ENCODE results near the gene TP63.

Gene TP63

DNA sequence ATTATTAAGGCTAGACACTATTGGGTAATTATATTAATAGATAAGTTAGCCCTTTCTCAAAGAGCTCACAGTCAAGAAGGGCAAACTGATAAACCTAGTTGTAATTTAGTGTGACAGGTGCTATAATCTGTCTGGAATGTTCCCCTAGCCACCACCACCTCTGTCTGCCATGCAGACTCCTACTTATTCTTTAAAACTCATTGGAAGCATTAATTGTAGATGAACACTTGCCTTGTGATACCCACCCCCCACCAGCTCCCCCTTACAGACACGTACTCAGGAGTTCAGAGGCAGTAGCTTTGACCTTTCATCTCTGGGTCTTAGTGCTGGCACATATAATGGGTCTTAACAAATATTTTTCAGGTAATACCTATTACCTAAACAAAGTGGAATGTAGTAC is 195.9 kb downstream of the TP63 start:
- no peak for DNase-seq

DNA sequence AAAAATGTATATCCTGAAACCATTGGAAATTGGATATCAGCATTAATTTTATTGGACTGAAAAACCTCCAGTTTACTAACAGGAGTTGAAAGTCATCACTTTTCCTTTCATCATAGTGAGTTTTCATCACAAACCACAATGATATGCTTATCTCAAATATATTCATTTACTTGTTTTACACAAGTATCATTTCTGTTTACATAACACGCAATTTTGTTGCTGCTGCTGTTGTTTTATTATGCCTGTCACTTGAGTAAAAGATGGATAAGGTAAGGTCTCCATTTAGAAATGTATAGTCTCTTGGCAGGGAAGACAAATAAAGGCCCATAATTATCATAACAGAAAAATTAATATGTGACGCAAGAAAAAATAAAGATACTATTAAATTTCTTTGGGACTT is 199.2 kb downstream of the TP63 start:
- no peak for DNase-seq

DNA sequence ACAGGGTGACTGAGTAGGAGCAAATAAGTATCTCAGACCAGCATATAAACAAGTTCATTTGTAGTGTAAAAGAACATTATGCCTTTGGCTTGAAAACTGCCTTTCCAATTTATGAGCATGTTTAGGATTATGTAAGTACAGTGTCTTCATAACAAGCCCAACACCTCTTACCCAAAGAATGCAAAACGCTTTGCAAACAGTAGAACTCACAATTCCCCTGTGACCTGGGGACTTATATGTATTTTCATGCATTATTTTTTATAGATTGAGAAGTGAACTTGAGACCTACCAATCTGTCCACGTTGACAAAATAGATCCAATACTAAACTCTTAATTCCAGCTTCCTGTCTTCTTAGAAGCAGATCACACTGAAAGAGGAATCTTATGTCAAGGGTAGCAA is 202.1 kb downstream of the TP63 start:
- no peak for DNase-seq

DNA sequence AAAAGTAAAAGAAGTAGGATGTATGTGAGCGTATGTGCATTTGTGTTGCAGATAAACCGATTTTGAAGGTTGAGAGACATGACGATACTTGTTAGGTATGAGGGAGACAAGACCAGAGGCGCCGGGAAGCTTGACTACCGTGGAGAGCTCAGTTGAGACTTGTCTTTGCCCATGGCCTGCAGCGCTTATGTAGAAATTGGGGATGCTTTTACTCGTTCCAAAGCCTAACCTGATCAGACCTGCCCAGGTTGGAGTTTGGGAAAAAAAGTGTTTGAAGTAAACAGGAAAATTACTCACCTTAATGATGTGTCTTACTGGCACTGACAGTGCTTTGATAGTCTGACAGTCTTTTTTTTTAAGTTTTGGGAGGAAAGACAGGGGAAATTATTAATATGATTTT is 202.8 kb downstream of the TP63 start:
- DNase-seq, result no peak

DNA sequence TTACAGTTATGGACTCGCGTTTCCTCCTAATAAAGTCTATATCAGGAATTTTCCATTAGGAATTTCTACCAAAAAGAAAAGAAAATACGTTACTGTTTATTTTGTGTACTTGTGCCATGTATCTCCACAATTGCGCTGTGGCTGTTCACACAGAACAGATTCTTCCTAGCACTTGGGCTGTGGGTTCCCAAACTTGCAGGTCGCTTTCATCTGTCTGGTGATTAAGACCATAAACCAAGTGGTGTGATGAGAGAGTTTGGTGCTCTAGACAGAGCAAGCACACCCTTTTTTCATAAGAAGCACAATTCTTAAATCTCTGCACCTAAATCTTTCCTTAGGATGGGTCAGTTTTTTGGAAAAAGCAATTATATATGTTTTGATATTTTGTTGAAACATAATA is 203.3 kb downstream of the TP63 start:
- DNase-seq, result no peak

DNA sequence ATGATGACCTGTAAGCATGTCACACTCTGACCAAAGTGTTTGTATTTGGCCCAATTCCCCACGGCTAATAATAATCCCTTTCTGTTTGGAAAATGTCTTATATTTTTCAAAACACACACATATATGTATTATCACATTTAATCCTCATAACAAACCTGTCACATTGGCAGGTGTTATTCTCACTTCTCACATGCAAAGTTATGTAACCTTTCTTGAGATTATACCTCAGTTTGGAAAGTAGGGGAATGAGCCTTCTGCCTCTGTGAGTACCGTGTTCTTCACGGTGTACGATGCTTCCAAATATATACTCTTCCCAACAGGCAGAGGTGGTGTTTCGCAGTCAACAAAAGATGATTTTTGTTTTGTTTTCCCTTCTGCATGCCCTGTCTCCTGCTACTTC is 205.6 kb downstream of the TP63 start:
- DNase-seq, result no peak

DNA sequence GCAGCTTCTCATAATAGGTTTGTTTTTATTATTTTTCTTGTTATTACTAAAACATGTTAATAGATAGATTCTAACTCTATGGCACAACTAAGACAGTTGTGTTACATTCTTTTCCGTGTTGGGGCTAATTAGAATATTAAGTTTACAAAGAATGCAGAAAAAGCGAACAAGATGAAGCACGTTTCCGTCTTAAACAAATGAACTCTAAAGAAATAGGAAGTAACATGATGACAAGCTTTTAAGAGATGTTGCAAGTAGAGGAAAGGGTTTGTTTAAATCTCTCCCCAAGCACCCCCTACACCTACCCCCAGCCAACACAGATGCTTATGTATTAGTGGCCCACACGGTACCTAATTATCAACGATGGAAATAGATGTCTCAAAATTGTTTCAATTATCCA is 207.1 kb downstream of the TP63 start:
- no peak for DNase-seq

DNA sequence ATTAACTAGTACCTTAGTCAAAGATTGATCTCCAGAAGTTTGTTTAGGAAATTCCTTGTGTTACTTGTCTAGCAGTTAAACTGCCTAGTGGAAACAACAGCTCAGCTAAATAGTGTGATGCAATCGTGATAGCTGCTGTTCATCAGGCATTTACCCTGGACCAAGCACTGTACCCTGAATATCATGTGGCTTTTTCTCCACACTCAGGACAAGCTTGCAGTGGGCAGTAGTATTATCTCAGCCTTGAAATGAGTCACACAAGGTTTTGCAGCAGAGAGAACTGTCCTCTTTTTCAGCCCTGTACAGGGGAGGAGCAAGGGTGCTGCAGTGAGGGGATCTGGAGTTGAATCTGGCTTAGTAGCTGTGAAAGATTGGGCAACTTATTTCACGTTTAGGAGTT is 208.4 kb downstream of the TP63 start:
- no peak for DNase-seq

DNA sequence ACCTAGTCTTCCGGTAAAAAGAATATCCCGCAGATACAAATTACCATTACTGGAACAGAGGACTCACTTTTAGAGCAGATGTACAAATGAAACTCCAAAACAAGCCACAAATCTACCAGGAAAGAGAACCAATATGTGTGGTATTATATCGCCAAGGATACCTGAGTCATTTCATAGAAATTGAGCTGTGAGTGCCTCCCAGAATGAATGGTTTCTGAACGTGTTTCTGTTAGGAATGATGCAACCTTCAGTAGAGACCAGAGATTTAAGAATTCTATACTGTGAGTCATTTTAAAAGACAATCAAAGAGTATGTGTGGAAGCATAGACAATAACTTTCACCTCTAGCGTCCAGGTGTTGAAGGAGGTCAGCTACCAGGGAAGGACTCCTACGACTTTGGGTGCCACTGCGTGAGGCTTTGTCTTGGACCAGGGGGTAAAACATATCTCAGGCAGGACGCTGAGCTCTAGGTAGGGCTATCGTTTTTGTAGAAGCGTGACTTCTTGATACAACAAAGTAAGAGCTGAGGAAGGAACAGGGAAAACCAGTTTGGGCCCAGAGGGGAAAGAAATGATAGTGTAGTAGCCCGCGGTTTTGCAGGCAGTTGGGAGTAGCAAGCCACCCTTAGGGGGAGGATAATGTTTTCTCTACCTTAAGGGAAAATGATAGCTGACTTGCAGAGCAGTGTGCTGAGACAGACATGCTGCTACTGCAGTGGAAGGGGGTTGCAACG is 210.4 kb downstream of the TP63 start:
- no peak for DNase-seq

DNA sequence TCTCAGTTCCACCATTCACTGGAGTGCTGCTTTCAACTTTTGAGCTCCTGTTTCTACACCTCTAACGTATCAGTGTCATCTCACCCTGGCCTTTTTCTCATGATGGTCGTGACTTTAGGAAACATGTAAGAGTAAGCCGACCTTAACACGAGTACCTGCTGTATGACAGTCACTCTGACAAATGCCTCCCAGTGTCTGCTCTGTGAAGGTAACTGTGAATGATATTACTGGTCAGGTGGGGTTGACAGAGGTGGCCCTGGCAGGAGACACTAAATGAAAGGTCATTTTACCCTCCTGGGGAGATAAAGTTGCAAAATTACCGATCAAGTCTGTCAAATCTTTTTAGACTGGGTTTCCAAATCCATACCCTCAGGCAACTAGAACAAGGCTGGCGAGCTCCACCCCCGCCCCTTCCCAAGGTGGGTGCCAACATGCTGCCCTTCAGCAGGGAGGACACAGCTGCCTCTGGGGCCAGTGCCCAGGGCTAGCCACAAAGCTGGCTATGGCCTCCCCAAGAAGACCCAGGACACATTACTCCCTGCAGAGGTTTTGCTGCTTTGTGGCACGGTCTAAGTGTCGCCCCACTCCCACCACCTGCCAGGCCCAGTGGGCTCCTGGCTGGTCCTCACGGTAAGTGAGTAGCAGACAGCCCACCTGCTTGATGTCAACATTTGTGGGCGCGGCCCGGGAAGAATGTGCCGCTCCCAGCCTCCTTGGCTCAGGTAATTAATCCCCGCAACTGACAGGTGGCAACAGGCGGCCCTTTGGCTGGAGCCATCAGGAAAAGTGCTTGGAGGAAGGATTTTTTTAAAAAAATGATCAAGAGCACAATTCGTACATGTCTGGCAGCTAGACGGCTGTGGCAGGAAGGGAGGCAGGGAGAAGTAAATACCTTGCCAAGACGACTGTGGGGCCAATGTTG is 211.8 kb downstream of the TP63 start:
- no peak for DNase-seq

DNA sequence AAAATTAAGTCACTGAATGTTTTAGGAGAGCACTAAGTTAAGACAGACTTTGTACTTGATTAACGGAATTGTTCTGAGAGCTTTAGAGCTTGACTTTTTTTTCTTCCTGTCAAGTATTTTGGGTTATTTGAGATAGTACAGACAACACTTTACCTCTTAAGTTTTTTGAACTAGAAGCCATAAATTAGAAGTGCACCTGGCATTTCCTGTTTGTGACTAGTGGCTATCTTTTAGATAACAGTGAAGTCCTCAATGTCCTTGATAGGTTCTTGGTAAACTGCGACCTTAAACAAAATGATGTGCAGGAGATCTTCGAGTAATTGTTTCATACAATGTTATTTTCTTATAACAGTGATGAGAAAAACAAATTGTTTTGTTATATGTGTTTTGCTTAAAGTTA is 213.9 kb downstream of the TP63 start:
- DNase-seq, result no peak

DNA sequence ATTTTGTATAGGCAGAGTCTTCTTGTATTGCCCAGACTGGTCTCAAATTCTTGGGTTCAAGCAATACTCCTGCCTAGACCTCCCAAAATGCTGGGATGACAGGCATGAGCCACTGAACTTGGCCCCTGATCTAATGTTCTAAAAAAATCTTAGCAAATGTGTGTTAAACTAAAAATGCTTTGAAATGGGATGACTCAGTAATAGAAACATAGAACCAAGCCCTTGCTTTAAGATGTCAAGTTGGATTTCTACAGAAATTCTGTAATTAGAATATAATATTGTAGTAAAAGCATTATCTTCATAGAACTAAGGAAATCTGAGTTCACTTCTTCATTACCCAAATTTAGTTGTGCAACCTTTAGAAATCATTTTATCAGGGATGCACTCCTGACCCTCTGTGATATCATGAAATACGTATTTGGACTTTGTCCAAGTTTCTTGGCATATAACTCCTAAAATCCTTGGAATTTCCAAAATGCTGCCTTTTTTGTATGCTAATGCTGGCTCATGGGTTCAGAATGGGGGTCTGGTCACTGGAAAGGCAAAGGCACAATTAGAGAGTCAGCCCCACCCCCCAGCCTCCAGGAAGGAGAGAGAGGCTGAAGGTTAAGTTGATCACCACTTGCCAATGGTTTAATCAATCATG is 217.3 kb downstream of the TP63 start:
- no peak for DNase-seq

DNA sequence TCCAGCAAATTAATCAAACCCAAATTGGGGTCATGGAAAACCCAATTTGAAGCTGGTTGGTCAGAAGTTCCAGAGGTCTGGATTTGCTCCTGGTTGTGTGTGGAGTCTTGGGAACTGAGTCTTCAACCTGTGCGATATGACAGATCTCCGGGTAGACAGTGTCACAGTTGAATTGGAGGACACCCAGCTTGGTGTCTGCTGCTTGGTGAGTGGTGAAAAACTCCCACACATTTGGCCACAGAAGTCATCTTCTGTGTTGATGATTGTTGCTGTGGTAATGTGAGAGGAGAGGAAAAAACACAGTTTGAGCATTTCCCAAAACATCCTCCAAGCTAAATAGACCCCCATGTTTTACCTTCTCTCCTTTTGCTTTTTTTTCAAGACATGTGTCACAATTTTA is 218.1 kb downstream of the TP63 start:
- DNase-seq, result no peak

DNA sequence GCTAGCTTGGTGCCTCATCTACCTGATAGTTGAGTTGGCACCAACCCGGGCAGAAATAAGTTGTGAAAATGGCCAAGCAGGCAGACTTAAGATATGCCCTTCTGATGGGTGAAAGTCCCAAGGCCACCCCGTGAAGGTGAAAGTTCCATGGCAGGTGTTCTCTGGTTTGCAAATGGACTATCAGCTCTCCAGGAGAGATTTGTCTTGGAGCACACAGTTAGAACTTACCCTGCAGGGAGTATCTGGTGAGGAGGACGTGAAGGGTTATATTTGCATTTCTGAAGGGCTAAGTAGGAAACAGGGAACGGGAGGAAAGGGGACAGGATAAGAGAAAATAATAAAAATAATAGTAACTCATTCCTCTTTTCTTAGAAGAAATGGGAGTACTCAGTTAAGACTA is 220.5 kb downstream of the TP63 start:
- DNase-seq, result no peak

DNA sequence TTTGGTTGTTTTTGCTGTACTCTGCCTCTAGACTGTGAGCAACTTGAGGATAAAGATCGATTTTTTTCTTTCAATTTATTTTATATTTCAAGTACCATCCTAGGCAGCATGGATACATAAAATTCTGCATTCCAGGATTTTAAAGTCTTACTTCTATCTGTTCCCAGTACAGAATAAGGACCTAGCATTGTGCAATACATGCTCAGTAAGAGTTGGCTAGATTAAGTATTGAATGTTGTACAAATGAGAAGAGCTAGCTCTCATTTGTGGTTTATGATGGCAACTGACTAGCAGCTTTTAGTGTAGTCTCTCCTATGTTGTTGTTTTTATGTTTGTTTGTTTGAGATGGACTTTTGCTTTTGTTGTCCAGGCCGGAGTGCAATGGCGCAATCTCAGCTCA is 222.7 kb downstream of the TP63 start:
- no peak for DNase-seq

DNA sequence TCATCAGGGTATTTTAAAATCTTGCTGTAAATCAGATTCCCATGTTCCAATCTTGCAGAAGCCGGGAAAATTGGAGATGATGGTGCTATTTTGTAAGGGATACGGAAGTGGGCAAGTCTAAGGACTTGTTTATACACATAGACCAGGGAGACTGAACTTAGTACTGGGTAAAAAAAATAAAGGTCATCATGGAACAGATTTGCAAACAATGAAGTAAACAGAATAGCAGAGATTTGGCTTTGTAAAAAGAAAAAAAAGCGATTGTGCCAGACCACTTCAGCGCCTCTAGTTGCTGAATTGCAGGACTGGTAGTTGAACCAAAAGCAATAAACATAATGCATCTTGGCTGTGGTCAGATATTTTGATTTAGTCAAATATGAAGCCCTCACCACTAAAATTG is 229.1 kb downstream of the TP63 start:
- DNase-seq, result no peak

DNA sequence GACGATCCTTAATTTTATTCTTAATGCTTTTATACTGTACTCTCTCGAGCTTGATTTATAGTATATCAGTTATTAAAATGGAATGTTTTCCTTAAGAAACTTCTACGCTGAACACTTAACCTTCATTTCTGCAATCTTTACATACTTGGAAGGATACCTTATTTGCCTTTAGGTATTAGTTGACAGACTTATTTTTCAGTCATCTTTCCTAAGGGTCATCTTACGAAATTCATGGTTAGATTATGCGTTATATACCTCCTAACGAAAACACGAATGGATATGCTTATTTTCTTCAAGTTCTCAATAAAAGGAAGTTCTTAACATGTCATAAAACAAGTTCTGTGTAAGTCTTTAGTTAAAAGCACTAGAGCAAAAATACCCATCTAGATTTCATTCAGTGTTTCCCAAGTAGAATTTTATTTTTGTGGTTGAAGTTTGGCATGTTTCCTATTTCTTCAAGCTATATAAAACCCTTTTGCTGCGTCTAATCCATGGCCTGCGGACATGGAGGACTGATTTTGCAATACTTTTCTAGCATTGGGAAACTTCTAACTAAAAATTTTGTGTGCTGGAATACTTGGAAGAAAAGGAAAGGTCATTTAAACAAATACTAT is 231.3 kb downstream of the TP63 start:
- no peak for DNase-seq

DNA sequence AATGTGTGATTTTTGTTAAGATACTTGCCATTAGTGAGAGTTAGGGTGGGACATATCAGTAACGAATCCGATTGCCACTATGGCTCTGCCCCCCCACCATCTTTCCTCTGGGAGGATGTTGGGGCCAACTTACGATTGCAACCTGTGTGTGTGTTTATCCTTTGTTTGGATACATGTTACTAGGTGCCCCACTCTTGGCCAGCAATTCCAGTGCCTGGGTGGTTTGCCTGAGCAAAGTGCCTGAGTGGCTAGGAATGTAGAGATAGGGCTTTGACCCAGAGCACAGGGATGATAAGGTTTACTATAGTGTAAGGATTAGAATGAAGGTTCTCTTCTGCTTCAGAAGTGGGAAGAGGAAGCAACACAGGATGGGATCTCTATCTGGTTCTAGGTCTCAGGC is 231.8 kb downstream of the TP63 start:
- DNase-seq, result no peak

DNA sequence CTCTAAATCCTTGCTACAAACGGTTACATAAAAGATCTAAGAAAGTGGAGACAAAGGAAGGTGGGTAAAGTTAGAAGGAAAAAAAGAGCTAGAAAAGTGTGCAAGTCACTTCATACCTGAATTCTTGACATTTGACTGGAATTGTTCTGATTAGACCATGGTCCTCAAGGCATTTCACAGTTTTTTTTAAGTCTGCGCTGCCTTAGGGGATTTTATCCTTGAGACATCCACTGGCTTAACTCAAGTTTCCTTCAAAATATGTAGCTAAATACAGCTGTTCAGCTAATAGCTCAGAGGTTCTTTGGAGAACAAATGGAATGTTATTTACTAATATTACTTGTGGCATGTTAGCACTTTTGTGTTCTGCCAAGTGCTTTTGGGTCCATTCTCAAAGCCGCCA is 236.9 kb downstream of the TP63 start:
- no peak for DNase-seq

DNA sequence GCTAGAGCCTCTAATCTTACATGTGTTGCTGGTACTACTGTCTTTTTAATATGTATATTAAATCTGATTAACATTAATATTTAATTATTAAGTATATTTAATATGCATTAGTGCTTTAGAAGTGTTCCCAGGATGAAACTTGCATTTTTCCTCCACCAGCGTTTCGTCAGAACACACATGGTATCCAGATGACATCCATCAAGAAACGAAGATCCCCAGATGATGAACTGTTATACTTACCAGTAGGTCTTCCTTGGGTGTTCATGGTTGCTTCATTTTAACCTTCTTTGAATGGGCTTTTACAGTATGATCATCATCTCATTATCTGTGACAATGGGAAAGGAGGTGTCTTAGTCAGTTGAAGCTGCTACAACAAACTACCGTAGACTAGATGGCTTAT is 238.0 kb downstream of the TP63 start:
- DNase-seq, result no peak

DNA sequence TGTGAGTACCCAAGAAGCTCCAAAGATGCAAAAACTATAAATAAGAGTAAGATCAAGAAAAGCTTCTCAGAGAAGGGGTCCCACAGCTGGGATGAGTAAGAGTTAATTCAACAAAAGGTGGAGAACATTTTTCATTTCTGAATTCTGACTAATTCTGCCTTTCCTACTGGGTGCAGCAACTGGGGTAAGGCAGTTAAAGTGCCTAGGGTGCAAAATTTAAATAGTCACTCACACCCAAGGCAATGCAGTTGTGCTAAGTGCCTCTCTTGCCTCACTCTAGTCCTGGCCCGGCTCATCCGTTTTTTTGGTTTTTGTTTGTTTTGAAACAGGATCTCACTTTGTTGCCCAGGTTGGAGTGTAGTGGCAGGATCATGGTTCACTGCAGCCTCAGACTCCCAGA is 240.2 kb downstream of the TP63 start:
- DNase-seq, result no peak

DNA sequence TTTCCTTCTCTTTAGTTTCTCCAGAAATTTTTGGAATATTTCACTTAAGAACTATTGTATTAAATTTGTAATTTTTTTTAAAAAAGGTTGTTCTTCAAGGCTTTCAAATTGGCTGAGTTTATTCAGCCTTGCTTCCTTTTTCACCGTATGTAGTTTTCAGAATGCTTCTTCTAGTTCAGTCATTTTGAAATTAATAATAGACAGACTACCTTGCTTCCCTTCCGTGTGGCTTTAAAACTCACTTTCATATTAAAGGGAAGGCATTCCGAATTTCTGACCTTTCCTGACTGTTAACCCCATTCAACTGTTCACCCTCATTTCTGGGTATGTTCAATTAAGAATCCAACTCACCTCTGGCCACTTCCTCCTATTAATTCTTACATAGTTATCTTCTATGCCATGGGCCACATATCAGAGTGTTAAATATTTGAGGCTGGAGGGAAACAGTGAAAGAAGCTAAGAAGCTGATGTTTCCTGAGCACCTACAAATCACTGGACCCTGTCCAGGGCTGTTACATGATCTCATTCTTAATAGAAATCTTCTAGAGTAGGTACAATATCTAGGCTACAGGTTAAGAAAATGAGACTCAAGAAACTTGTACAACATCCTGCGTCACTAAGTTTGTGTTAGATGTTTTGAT is 252.0 kb downstream of the TP63 start:
- no peak for DNase-seq

DNA sequence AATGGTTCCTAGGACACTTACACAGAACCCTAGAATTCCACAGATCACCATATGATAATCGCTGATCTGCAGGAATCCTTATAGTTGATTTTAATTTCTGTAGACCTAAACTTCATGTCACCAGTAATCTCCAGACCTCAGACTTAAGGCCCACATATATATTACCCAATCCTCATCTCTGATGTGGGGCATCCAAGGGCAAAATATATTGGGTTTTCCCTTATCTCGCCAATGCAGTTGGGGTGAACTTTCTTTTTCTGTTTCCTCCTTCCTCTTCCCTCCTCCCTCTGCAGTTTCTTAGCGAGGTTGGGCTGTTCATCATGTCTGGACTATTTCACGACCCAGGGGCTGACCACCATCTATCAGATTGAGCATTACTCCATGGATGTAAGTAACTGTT is 259.3 kb downstream of the TP63 start:
- no peak for DNase-seq

Measured in activated CD4-positive, alpha-beta T cell treated with anti-CD3 and anti-CD28 coated beads for 48 hours (primary cell).